ENCODE results near the gene SH3BP1. TPM values are rescaled to one million over a fixed set of nuclear protein-coding genes. Genes with fewer than 3 reads are reported as not detected.

Gene SH3BP1
- total and polyA plus RNA-seq, 9 of the 15 experiments (the other 6 are each of a cell fraction or from before 2014, with no cell fraction given) = 0.10 to 36.2 (median 10.4) TPM

DNA sequence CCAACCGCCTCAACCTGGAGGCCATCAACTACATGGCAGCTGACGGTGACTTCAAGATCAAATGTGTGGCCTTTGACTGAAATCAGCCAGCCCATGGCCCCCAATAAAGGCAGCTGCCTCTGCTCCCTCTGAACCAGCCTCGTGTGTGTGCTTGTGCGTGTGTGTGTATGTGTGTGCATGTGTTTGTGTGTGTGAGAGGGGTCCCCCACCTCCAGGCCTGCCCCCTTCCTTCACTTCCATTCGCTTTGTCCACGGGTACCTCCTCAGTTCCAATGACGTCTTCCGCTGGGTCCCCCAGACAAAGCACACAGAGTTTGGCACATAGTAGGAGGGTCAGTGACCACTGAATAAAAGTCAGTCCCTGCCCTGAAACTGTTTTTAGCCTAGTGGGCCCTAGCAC is 40.2 kb downstream of the SH3BP1 start (continued):
- TF ChIP-seq PRPF4 (IDR thresholded peaks at IDR 0.05; ENCODE audit: insufficient read depth, low read depth, low read length, poor library complexity, severe bottlenecking) (no peak), HMGN3 (IDR thresholded peaks at IDR 0.05; ENCODE audit: borderline replicate concordance, extremely low read depth, insufficient read length, low read depth, low read length) (no peak), ZNF668 (CRISPR knock-in tag; IDR thresholded peaks at IDR 0.05) (no peak), CXXC5 (CRISPR knock-in tag; IDR thresholded peaks at IDR 0.05) (no peak), ZNF551 (CRISPR knock-in tag; IDR thresholded peaks at IDR 0.05) (no peak), SNRNP70 (optimal IDR thresholded peaks at IDR 0.05; ENCODE audit: low read depth, low read length) (no peak), WHSC1 (IDR thresholded peaks at IDR 0.05; ENCODE audit: low read length) (no peak), HDAC2 (IDR thresholded peaks at IDR 0.05) (no peak), CREB1 (IDR thresholded peaks at IDR 0.05) (no peak), CREB1 (CRISPR knock-in tag; IDR thresholded peaks at IDR 0.05) (no peak), TCF3 (CRISPR knock-in tag; IDR thresholded peaks at IDR 0.05) (no peak), SREBF1 (IDR thresholded peaks at IDR 0.05; ENCODE audit: borderline replicate concordance, low read depth, low read length) (no peak), SMARCA5 (IDR thresholded peaks at IDR 0.05) (no peak), RFX7 (CRISPR knock-in tag; IDR thresholded peaks at IDR 0.05) (no peak), ZSCAN29 (IDR thresholded peaks at IDR 0.05) (no peak), RAD51 (IDR thresholded peaks at IDR 0.05; ENCODE audit: borderline replicate concordance, low read depth) (no peak)
- TF ChIP-seq, protein P1, sequence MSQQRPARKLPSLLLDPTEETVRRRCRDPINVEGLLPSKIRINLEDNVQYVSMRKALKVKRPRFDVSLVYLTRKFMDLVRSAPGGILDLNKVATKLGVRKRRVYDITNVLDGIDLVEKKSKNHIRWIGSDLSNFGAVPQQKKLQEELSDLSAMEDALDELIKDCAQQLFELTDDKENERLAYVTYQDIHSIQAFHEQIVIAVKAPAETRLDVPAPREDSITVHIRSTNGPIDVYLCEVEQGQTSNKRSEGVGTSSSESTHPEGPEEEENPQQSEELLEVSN (IDR thresholded peaks at IDR 0.05; ENCODE audit: borderline replicate concordance in 1 of 2, extremely low read depth in 1 of 2, insufficient read depth in 1 of 2, insufficient read length in 1 of 2, low read depth in 1 of 2, low read length in 1 of 2, poor library complexity in 1 of 2, severe bottlenecking in 1 of 2) = no peak
